Activated CD4-positive, alpha-beta T cell treated with anti-CD3 and anti-CD28 coated beads, Interleukin-2, amount 50 U/mL, for 16 hours (primary cell): ENCODE measurements around the gene EFCAB9.

ENCODE experiments used
- DNase-seq: peaks from one replicate; pipeline ENCODE4 v3.0.0-alpha.2; 2020

Gene EFCAB9

DNA sequence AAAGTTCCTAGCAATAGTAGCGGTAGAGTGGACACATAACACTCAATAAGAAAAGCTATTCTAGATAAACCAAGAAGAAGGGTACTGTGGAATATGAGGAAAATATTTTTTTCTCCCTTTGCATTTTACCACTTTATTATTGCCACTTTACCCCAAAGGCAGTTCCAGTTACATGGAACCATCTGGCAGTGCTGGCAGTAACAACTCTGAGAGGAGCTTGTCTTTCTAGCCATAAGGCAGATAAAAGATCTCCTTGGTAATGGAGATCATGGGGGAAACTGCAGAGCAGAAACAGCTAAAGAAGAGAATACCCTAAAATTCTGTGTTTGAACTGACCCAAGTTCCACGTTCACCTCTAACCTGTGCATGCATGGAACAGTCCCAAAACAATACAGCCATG, 51.1 kb downstream of the EFCAB9 start:
- no peak for DNase-seq

DNA sequence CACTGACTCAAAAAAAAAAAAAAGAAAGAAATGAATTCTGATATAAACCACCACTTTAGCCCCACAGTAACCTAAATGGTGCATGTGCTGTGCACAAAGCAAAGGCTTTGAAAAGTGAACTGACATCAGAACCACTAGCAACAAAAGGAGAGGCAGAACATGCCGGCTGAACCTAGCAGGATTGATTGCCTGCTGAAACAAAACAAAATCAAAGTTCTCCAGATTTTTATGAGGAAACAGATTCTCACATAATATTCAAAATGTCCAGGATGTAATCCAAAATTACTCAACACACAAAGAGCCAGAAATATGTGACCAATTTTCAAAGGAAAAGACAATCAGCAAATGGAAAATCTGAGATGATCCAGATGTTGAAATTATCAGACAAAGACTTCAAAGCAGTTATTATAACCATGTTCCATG, 51.7 kb downstream of the EFCAB9 start:
- no peak for DNase-seq

DNA sequence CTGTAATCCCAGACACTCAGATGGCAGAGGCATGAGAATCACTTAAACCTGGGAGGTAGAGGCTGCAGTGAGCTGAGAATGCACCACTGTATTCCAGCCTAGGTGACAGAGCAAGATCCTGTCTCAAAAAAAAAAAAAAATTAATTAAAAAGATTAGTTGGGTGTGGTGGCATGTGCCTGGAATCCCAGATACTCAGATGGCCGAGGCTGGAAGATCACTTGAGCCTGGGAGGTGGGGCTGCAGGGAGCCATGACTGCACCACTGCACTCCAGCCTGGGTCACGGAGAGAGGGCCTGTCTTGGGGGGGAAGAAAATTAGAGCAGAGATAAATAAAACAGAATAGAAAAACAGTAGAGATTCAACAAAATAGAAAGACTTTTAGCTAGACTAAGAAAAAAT, 54.7 kb downstream of the EFCAB9 start:
- no peak for DNase-seq

DNA sequence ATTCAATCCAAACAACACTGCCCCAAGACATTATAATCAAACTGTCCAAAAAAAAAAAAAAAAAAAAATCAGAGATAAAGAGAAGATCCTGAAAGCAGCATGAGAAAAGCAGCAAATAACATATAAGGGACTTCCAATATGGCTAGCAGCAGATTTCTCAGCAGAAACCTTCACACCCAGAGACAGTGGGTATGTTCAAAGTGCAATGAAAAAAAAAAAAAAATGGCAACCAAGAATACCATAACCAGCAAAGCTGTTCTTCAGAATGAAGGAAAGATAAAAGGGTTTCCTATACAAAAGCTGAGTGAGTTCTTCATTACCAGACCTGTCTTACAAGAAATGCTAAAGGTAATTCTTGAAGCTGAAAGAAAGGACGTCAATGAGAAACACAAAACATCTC, 57.4 kb downstream of the EFCAB9 start:
- no peak for DNase-seq

DNA sequence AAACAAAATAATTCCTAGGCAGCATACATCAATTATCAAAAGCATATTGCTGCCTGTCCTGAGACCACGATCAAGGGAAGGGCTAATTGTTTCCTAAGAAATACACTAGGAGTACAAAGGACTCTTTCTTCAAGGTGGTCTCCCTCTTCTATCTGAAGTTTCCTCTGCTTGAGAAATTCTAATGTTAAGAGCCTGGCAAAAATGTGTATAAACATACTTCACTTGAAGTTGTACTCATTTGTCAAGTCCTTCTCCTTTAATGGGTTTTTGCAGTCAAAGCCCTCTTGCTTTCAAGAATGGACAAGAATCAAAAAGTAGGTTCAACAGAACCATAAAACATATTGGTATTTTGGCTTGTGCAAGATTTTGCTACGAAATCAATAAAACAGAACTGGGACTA, 58.5 kb downstream of the EFCAB9 start:
- no peak for DNase-seq
